Sigmoid colon (tissue), 4 donors: ENCODE data around the gene CRB2.

ENCODE experiments used
- CTCF ChIP-seq, 4 experiments: fragments of 450-650 bp in 3 of 4; fragments of 200-600 bp in 1 of 4; IDR thresholded peaks; one replicate each; pipeline ENCODE4 v1.5.1; 2016 to 2019; ENCODE audit warnings: antibody characterized with exemption in 4 of 4, mild to moderate bottlenecking in 3 of 4, moderate library complexity in 2 of 4
- EP300 ChIP-seq, 4 donors: sonication (generic); formaldehyde crosslinking; IDR thresholded peaks; one replicate each; pipeline ENCODE4 v1.6.1; 2017; ENCODE audit warnings: antibody characterized with exemption in 4 of 4
- POLR2A ChIP-seq, 2 donors: fragments of 450-650 bp; IDR thresholded peaks; one replicate each; pipeline ENCODE4 v1.6.1; 2016; ENCODE audit warnings: antibody characterized with exemption in 2 of 2, mild to moderate bottlenecking in 2 of 2, moderate library complexity in 2 of 2
- POLR2AphosphoS5 ChIP-seq, 4 donors: sonication (generic); formaldehyde crosslinking; IDR thresholded peaks; one replicate each; pipeline ENCODE4 v1.6.1; 2017; ENCODE audit warnings: antibody characterized with exemption in 4 of 4

- TF ChIP-seq CTCF (IDR thresholded peaks at IDR 0.05) (no peak), POLR2A (IDR thresholded peaks at IDR 0.05) (no peak), POLR2AphosphoS5 (IDR thresholded peaks at IDR 0.05) (no peak), EP300 (IDR thresholded peaks at IDR 0.05) (no peak)
Measured at GRCh38 chr9:123421186-123421585, 65.2 kb downstream of the CRB2 start.
